ENCODE results near the gene KRT15.

- TF ChIP-seq CTCF (conservative IDR thresholded peaks at IDR 0.05; ENCODE audit: low read length) (no peak), EZH2phosphoT487 (IDR thresholded peaks at IDR 0.05; ENCODE audit: borderline replicate concordance, low read depth, low read length) (no peak)
These were observed 11.7 kb upstream of the KRT15 start for GRCh38 chr17:41530062-41531048.

Data from OCI-LY7 (cell line).